ENCODE data around the gene CD84. TPM values are rescaled to one million over a fixed set of nuclear protein-coding genes. Genes with fewer than 3 reads are reported as not detected.
A peak's percentile ranks its signal among the peaks of the same experiment; 100 is the strongest.
"Not testable (repeated sequence)": the region's sequence is repeated elsewhere in the genome, so short reads cannot be mapped to it uniquely, and the experiment has no call there.

CD84 gene
- total and polyA plus RNA-seq, 11 donors, result 0.49 to 36.2 (median 1.4) TPM

GRCh38 chr1:160560806-160561205, 18.5 kb downstream of the CD84 start:
- TF ChIP-seq POLR2A (IDR thresholded peaks at IDR 0.05), result no peak
- no peak for TF ChIP-seq CTCF (IDR thresholded peaks at IDR 0.05)
- DNase-seq (no peak), ATAC-seq (no peak)
- peaks cover 0 to 21% (median 2%) of the 10 kb centered on the region in 12 donors for H3K9me3 ChIP-seq
- peaks cover 0 to 16% (median 0%) of the 10 kb centered on the region in 9 donors for H3K27me3 ChIP-seq
- H3K27ac ChIP-seq, result peak overlapping the region in 1 of 12 donors; percentile 81
- no peak overlapping the region for H3K4me3 ChIP-seq
- H3K4me1 ChIP-seq, result peaks cover 0 to 51% (median 0%) of the 10 kb centered on the region in 12 donors
- intact Hi-C loops (cut with DNase I), result no loop called here
- H3K36me3 ChIP-seq, result peaks cover 0 to 20% (median 0%) of the 10 kb centered on the region in 9 donors

GRCh38 chr1:160560045-160560705, 19.1 kb downstream of the CD84 start:
- no peak for DNase-seq
- WGBS, 4 donors, result 74 to 83% (median 79%) methylated on average over 4 of the region's 4 CpGs
- Histone ChIP-seq H3K27me3 (peaks cover 0 to 16% (median 0%) of the 10 kb centered on the region in 9 donors), H3K4me3 (peak overlapping the region in 1 of 12 donors; percentile 18), H3K4me1 (peaks cover 0 to 45% (median 0%) of the 10 kb centered on the region in 12 donors), H3K36me3 (peaks cover 0 to 20% (median 0%) of the 10 kb centered on the region in 9 donors), H3K27ac (peak overlapping the region in 1 of 12 donors; percentile 81), H3K9me3 (peaks cover 0 to 21% (median 2%) of the 10 kb centered on the region in 12 donors)
- no peak for TF ChIP-seq POLR2A (IDR thresholded peaks at IDR 0.05)
- no peak for TF ChIP-seq CTCF (IDR thresholded peaks at IDR 0.05)
- intact Hi-C loops (cut with DNase I), result no loop called here
- ATAC-seq, result no peak

GRCh38 chr1:160559437-160559836, 19.9 kb downstream of the CD84 start:
- ATAC-seq; DNase-seq; intact Hi-C loops (cut with DNase I): not testable (repeated sequence)
- WGBS, 4 donors, result 60 to 93% (median 87%) methylated on average over 3 of the region's 3 CpGs
- H3K4me3 ChIP-seq, result peak overlapping the region in 1 of 12 donors; percentile 18
- peaks cover 0 to 37% (median 0%) of the 10 kb centered on the region in 12 donors for H3K4me1 ChIP-seq
- H3K9me3 ChIP-seq, result peaks cover 0 to 21% (median 2%) of the 10 kb centered on the region in 12 donors
- peaks cover 0 to 16% (median 0%) of the 10 kb centered on the region in 9 donors for H3K27me3 ChIP-seq
- peak overlapping the region in 1 of 12 donors; percentile 81 for H3K27ac ChIP-seq
- peaks cover 0 to 14% (median 0%) of the 10 kb centered on the region in 9 donors for H3K36me3 ChIP-seq

- Histone ChIP-seq H3K9me3 (peaks cover 0 to 18% (median 2%) of the 10 kb centered on the region in 12 donors), H3K4me3 (peak overlapping the region in 1 of 12 donors; percentile 18), H3K27me3 (peaks cover 0 to 16% (median 0%) of the 10 kb centered on the region in 9 donors), H3K36me3 (peaks cover 0 to 10% (median 0%) of the 10 kb centered on the region in 9 donors), H3K4me1 (peaks cover 0 to 32% (median 0%) of the 10 kb centered on the region in 12 donors), H3K27ac (peak overlapping the region in 1 of 12 donors; percentile 81)
- no peak for ATAC-seq
- intact Hi-C loops (cut with DNase I), result no loop called here
- no peak for TF ChIP-seq CTCF (IDR thresholded peaks at IDR 0.05)
- no peak for TF ChIP-seq POLR2A (IDR thresholded peaks at IDR 0.05)
- 72 to 75% (median 74%) methylated on average over 4 of the region's 4 CpGs for WGBS, 4 donors
- no peak for DNase-seq
These were observed 20.5 kb downstream of the CD84 start for GRCh38 chr1:160558660-160559380.

Measured in heart left ventricle (tissue), 16 donors.